ENCODE data around the gene OR51V1. TPM values are rescaled to one million over a fixed set of nuclear protein-coding genes. Genes with fewer than 3 reads are reported as not detected.
A peak's percentile ranks its signal among the peaks of the same experiment; 100 is the strongest.

OR51V1 gene
- total and polyA plus RNA-seq, 2 of the 4 experiments (the other 2 are of a cell fraction) = not detected

DNA sequence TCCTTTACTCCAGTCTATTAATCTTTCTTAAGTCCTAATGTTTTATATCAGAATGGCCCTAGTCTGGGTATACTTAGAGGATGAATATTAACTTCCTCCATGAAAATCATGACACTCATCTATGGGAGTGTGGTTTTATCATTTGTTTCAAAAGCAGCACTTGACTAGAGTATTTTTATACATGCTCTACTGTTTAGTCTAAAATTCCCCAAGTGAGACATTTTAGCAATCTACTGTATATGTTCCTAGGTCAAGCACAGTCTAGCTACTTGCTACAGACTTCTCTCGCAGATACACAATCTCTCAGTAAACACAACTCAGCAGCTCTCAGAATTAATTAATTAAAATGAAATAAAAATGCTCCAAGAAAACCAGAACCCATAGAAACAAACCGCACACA is 29.3 kb upstream of the OR51V1 start:
- Histone ChIP-seq H2BK15ac (ENCODE audit: low read depth, low read length) (no peak overlapping the region), H4K91ac (ENCODE audit: insufficient read depth, low read depth, low read length) (no peak overlapping the region), H3K27ac (ENCODE audit: insufficient read depth, low read length) (no peak overlapping the region), H2AFZ (replicated peaks; ENCODE audit: low read length, poor library complexity) (no peak overlapping the region), H3K9ac (ENCODE audit: low read depth, low read length) (no peak overlapping the region), H3K56ac (ENCODE audit: extremely low read depth, insufficient read depth, low read length) (no peak overlapping the region), H3K36me3 (ENCODE audit: control insufficient read depth, insufficient read depth, low read length) (no peaks in the 10 kb centered on the region), H3K9me3 (ENCODE audit: control insufficient read depth, insufficient read depth, low read length) (no peaks in the 10 kb centered on the region), H3K9me1 (ENCODE audit: insufficient read depth, low read length) (peaks cover 6% of the 10 kb centered on the region; the same call in 1 of the 2 replicates), H3K27me3 (ENCODE audit: control insufficient read depth, insufficient read depth, low read length) (no peaks in the 10 kb centered on the region), H3K4me1 (ENCODE audit: control insufficient read depth, insufficient read depth, low read length) (peaks cover 3% of the 10 kb centered on the region), H2BK120ac (ENCODE audit: low read depth, low read length) (no peak overlapping the region), H3K4me3 (ENCODE audit: insufficient read depth, low read depth, low read length) (no peak overlapping the region), H2BK20ac (ENCODE audit: low read depth, low read length) (no peak overlapping the region), H4K8ac (ENCODE audit: low read depth in 2 of 2, low read length in 2 of 2) (no peak overlapping the region), H2BK5ac (ENCODE audit: low read depth, low read length, poor library complexity, severe bottlenecking) (peak overlapping the region; percentile 55), H3K14ac (replicated peaks; ENCODE audit: low read depth, low read length) (no peak overlapping the region), H3K23ac (ENCODE audit: low read depth, low read length) (no peak overlapping the region), H4K5ac (ENCODE audit: low read depth, low read length) (no peak overlapping the region; the same call in 1 of the 2 replicates), H2AK5ac (ENCODE audit: low read depth, low read length) (no peak overlapping the region), H3K18ac (ENCODE audit: low read depth, low read length) (peak overlapping the region; percentile 57; the same call in 1 of the 2 replicates), H3K4me2 (ENCODE audit: low read depth, low read length) (no peak overlapping the region), H4K20me1 (ENCODE audit: insufficient read depth, low read length) (no peaks in the 10 kb centered on the region), H3K79me1 (ENCODE audit: low read depth in 1 of 2, low read length in 2 of 2) (no peaks in the 10 kb centered on the region), H2AK9ac (replicated peaks; ENCODE audit: low read depth, low read length, poor library complexity) (no peak overlapping the region), H3K4ac (ENCODE audit: low read depth, low read length) (no peak overlapping the region)
- in situ Hi-C loops (cut with MboI; ENCODE audit: low sequenced_read_pairs) (no loop called here), dilution Hi-C loops (cut with HindIII; ENCODE audit: low sequenced_read_pairs, unreplicated experiment) (no loop called here), intact Hi-C loops (cut with micrococcal nuclease) (no loop called here)
- no TSS peak for BruUV-seq (replicated peaks)
- ATAC-seq (ENCODE audit: low read depth) = no peak; the same call in 1 of the 2 replicates
- CTCF ChIA-PET = no interaction called here
- no peak for DNase-seq
- TF ChIP-seq RAD21 (IDR thresholded peaks at IDR 0.05; ENCODE audit: low read length) = no peak
- TF ChIP-seq, protein P1, sequence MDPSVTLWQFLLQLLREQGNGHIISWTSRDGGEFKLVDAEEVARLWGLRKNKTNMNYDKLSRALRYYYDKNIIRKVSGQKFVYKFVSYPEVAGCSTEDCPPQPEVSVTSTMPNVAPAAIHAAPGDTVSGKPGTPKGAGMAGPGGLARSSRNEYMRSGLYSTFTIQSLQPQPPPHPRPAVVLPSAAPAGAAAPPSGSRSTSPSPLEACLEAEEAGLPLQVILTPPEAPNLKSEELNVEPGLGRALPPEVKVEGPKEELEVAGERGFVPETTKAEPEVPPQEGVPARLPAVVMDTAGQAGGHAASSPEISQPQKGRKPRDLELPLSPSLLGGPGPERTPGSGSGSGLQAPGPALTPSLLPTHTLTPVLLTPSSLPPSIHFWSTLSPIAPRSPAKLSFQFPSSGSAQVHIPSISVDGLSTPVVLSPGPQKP (IDR thresholded peaks at IDR 0.05; ENCODE audit: borderline replicate concordance, low read depth, low read length) = no peak
- TF ChIP-seq RCOR1 (IDR thresholded peaks at IDR 0.05; ENCODE audit: insufficient replicate concordance, low read length) = no peak
- TF ChIP-seq RFX5 (IDR thresholded peaks at IDR 0.05; ENCODE audit: low read depth, low read length) = no peak
- TF ChIP-seq, protein P2, sequence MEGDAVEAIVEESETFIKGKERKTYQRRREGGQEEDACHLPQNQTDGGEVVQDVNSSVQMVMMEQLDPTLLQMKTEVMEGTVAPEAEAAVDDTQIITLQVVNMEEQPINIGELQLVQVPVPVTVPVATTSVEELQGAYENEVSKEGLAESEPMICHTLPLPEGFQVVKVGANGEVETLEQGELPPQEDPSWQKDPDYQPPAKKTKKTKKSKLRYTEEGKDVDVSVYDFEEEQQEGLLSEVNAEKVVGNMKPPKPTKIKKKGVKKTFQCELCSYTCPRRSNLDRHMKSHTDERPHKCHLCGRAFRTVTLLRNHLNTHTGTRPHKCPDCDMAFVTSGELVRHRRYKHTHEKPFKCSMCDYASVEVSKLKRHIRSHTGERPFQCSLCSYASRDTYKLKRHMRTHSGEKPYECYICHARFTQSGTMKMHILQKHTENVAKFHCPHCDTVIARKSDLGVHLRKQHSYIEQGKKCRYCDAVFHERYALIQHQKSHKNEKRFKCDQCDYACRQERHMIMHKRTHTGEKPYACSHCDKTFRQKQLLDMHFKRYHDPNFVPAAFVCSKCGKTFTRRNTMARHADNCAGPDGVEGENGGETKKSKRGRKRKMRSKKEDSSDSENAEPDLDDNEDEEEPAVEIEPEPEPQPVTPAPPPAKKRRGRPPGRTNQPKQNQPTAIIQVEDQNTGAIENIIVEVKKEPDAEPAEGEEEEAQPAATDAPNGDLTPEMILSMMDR (conservative IDR thresholded peaks at IDR 0.05; ENCODE audit: low read depth, low read length) = no peak
- no peak for TF ChIP-seq CEBPB (IDR thresholded peaks at IDR 0.05; ENCODE audit: low read depth, low read length)
- TF ChIP-seq SMC3 (IDR thresholded peaks at IDR 0.05; ENCODE audit: low read depth, low read length) = no peak
- no peak for TF ChIP-seq MAFK (IDR thresholded peaks at IDR 0.05; ENCODE audit: low read depth, low read length)
- TF ChIP-seq CHD1 (IDR thresholded peaks at IDR 0.05; ENCODE audit: low read depth, low read length) = no peak
- no peak for TF ChIP-seq MAZ (IDR thresholded peaks at IDR 0.05; ENCODE audit: borderline replicate concordance, low read depth, low read length)
- no peak for TF ChIP-seq FOS (IDR thresholded peaks at IDR 0.05; ENCODE audit: low read depth, low read length)
- no peak for TF ChIP-seq MXI1 (IDR thresholded peaks at IDR 0.05; ENCODE audit: borderline replicate concordance, low read depth, low read length)
- TF ChIP-seq POLR2A (IDR thresholded peaks at IDR 0.05; ENCODE audit: low read depth, low read length) = no peak
- TF ChIP-seq, protein P3, sequence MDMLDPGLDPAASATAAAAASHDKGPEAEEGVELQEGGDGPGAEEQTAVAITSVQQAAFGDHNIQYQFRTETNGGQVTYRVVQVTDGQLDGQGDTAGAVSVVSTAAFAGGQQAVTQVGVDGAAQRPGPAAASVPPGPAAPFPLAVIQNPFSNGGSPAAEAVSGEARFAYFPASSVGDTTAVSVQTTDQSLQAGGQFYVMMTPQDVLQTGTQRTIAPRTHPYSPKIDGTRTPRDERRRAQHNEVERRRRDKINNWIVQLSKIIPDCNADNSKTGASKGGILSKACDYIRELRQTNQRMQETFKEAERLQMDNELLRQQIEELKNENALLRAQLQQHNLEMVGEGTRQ (IDR thresholded peaks at IDR 0.05; ENCODE audit: low read depth, low read length) = no peak
- TF ChIP-seq NFE2L2 (IDR thresholded peaks at IDR 0.05; ENCODE audit: low read depth, low read length) = no peak
- POLR2A ChIA-PET (ENCODE audit: unreplicated experiment) = no interaction called here
- WGBS, 2 experiments (ENCODE audit: extremely low coverage in 2 of 2, insufficient read length in 1 of 2) = no CpG with 5 or more reads among the region's 2 CpGs

Measured in IMR-90 (cell line).